ENCODE results near the gene PPP2R2B.
A peak's percentile ranks its signal among the peaks of the same experiment; 100 is the strongest.

The PPP2R2B gene

DNA sequence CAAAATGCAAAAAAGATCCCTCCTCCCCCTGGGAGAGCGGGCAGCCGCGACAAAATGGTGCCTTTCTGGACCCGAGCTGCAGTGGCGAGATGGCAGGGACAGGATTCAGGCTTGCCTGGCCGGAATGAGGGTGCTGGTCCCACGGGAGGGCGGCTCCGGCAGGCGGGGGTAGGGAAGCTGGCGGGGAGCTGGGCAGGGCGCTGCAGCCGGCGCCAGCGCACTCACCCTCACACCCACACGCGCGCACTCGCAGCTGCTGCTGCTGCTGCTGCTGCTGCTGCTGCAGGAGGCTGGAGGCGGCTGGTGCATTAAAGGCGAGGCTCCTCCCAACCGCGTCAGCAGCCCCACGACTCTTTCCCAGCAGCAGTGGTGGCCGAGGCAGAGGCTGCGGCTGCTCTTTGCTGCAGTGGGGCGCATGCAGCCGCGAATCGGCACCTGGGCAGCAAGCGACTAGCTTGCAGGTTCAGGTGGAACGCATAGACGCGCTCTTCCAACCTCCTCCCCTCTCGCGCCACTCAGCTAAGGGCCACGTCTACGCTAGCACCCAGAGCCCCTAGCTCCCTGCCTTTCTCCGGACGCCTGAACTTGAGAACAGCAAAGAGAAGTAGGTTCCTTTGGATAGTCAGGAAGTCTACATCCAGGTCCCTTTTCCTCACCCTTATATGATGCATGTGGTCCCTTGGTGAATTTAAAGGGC lies at the start of gene PPP2R2B:
Gene PPP2R2B, minus strand, starts transcription at position 282 of the 697 bp plus-strand sequence.
- no peaks in the 10 kb centered on the region for H3K9me3 ChIP-seq (ENCODE audit: low read length)
- no peaks in the 10 kb centered on the region for H3K36me3 ChIP-seq (ENCODE audit: insufficient read depth, low read length)
- no peaks in the 10 kb centered on the region for H3K4me1 ChIP-seq (ENCODE audit: insufficient read depth, low read length)
- peak within 1 kb of the TSS; percentile 47 to 48 for H3K4me3 ChIP-seq (ENCODE audit: low read depth in 1 of 2, low read length in 2 of 2)
- H3K9ac ChIP-seq (ENCODE audit: low read length), result no peak within 1 kb of the TSS
- H3K27ac ChIP-seq (ENCODE audit: low read depth, low read length), result no peak within 1 kb of the TSS
- peaks cover 0 to 11% of the 10 kb centered on the region in 2 donors for H3K27me3 ChIP-seq (ENCODE audit: control insufficient read depth in 1 of 2, insufficient read depth in 2 of 2, low read length in 2 of 2)

DNA sequence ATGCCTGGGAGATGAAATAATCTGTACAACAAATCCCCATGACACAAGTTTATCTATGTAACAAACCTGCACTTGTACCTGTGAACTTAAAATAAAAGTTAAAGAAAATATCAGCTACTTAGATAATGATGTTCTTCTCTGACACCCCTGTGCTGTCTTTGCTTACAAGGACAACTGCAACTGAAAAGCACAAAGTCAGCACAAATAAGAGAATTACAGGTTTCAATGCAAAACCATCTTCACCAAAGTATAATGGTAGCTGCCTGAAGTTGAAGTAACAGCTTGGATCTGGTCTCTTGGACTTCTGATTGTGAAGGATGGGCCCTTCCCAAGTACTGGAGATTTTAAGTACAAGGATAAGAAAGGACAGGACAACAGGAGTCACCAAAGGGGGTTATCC lies 45.6 kb upstream of the PPP2R2B start:
- H3K9me3 ChIP-seq (ENCODE audit: low read length), result no peaks in the 10 kb centered on the region
- H3K4me3 ChIP-seq (ENCODE audit: low read depth in 1 of 2, low read length in 2 of 2), result no peak overlapping the region
- H3K36me3 ChIP-seq (ENCODE audit: insufficient read depth, low read length), result no peaks in the 10 kb centered on the region
- no peaks in the 10 kb centered on the region for H3K27me3 ChIP-seq (ENCODE audit: control insufficient read depth in 1 of 2, insufficient read depth in 2 of 2, low read length in 2 of 2)
- no peak overlapping the region for H3K9ac ChIP-seq (ENCODE audit: low read length)
- no peak overlapping the region for H3K27ac ChIP-seq (ENCODE audit: low read depth, low read length)
- H3K4me1 ChIP-seq (ENCODE audit: insufficient read depth, low read length), result no peaks in the 10 kb centered on the region

DNA sequence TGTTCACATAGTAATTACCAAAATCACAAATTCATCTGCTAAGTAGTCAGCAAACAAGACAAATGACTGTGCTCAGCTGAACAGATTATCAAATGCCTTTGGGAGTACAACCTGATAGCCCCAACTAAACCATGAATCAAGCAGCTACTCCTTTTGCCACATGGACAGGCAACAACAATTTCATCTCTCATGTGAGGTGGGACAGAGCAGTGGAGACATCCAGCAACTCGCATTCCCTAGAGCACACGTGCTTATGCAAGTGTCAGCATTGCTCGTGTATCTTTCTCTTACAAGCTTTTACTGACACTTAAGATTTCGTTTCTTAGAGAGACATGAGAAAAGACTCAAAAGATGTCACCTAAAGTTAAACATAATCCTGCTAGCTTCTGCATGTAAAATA lies 42.7 kb upstream of the PPP2R2B start:
- no peaks in the 10 kb centered on the region for H3K27me3 ChIP-seq (ENCODE audit: control insufficient read depth in 1 of 2, insufficient read depth in 2 of 2, low read length in 2 of 2)
- H3K27ac ChIP-seq (ENCODE audit: low read depth, low read length), result no peak overlapping the region
- H3K36me3 ChIP-seq (ENCODE audit: insufficient read depth, low read length), result no peaks in the 10 kb centered on the region
- H3K4me3 ChIP-seq (ENCODE audit: low read depth in 1 of 2, low read length in 2 of 2), result no peak overlapping the region
- no peaks in the 10 kb centered on the region for H3K9me3 ChIP-seq (ENCODE audit: low read length)
- H3K4me1 ChIP-seq (ENCODE audit: insufficient read depth, low read length), result no peaks in the 10 kb centered on the region
- no peak overlapping the region for H3K9ac ChIP-seq (ENCODE audit: low read length)

DNA sequence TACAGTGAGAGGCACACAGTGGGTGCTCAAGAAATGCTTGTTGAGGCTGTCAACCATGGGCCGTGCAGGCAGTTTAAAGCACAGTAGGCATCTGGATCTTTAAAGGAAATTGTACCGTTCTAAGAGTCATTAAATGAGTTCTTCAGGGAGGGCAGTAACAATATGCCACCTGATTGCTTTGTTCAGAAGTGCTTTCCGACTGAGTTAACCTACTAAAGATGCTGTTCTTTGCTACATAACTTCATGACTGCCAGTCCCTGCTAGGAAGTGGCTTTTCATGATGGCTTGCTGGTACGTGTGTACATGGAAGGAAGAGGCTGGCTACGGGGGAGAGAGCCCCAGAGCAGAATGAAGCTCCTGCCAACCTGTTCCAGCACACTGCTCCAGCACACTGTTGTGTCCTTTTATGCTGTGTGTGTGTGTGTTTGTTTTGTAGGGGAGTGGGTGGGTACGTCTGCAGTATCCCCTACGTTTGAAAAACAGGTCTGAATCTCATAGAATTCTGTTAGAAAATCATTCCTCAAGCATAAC lies 41.9 kb upstream of the PPP2R2B start:
- no peaks in the 10 kb centered on the region for H3K9me3 ChIP-seq (ENCODE audit: low read length)
- H3K27ac ChIP-seq (ENCODE audit: low read depth, low read length), result no peak overlapping the region
- H3K27me3 ChIP-seq (ENCODE audit: control insufficient read depth in 1 of 2, insufficient read depth in 2 of 2, low read length in 2 of 2), result no peaks in the 10 kb centered on the region
- H3K4me3 ChIP-seq (ENCODE audit: low read depth in 1 of 2, low read length in 2 of 2), result no peak overlapping the region
- no peak overlapping the region for H3K9ac ChIP-seq (ENCODE audit: low read length)
- no peaks in the 10 kb centered on the region for H3K36me3 ChIP-seq (ENCODE audit: insufficient read depth, low read length)
- H3K4me1 ChIP-seq (ENCODE audit: insufficient read depth, low read length), result no peaks in the 10 kb centered on the region

DNA sequence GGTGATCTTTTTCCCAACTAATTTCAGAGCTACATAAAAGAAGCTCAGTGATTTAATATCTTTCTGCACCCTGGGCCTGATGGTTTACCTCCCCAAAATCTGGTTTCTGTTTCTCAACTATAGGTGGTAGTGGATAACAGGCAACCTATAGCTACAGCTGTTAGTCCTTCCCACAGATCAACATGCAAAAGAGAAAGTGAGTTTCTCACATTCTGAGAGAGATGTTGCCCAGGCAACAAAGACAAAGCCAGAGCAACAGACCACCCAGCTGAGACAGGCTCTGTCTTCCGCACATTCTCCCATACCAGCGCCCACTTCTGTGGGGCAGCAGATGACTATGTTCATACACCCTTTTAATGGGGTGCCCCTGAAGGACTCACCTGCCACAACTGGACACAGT lies 40.7 kb upstream of the PPP2R2B start:
- H3K4me3 ChIP-seq (ENCODE audit: low read depth in 1 of 2, low read length in 2 of 2), result no peak overlapping the region
- H3K27me3 ChIP-seq (ENCODE audit: control insufficient read depth in 1 of 2, insufficient read depth in 2 of 2, low read length in 2 of 2), result no peaks in the 10 kb centered on the region
- no peaks in the 10 kb centered on the region for H3K4me1 ChIP-seq (ENCODE audit: insufficient read depth, low read length)
- no peak overlapping the region for H3K9ac ChIP-seq (ENCODE audit: low read length)
- no peak overlapping the region for H3K27ac ChIP-seq (ENCODE audit: low read depth, low read length)
- no peaks in the 10 kb centered on the region for H3K36me3 ChIP-seq (ENCODE audit: insufficient read depth, low read length)
- H3K9me3 ChIP-seq (ENCODE audit: low read length), result no peaks in the 10 kb centered on the region

DNA sequence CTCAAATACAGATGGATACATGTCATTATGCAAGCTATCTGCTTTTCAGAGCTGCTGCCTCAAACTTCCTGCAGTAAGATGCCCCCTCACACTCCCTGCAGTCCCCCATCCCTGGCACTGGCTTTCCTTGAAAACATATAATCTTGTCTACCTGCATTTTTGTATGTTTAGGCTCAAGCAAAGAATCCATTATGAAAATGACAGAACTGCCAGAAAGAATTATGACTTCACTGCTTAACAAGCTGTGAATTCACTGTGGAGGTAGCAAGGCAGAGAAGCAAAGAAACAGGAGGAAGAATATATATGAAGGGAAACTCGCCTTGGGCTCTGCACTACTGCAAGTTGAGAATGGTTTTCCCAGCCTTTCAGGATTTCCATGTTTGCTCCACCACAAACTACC lies 39.4 kb upstream of the PPP2R2B start:
- H3K4me1 ChIP-seq (ENCODE audit: insufficient read depth, low read length), result no peaks in the 10 kb centered on the region
- H3K27ac ChIP-seq (ENCODE audit: low read depth, low read length), result no peak overlapping the region
- no peak overlapping the region for H3K4me3 ChIP-seq (ENCODE audit: low read depth in 1 of 2, low read length in 2 of 2)
- H3K36me3 ChIP-seq (ENCODE audit: insufficient read depth, low read length), result no peaks in the 10 kb centered on the region
- H3K9me3 ChIP-seq (ENCODE audit: low read length), result no peaks in the 10 kb centered on the region
- H3K9ac ChIP-seq (ENCODE audit: low read length), result no peak overlapping the region
- no peaks in the 10 kb centered on the region for H3K27me3 ChIP-seq (ENCODE audit: control insufficient read depth in 1 of 2, insufficient read depth in 2 of 2, low read length in 2 of 2)

DNA sequence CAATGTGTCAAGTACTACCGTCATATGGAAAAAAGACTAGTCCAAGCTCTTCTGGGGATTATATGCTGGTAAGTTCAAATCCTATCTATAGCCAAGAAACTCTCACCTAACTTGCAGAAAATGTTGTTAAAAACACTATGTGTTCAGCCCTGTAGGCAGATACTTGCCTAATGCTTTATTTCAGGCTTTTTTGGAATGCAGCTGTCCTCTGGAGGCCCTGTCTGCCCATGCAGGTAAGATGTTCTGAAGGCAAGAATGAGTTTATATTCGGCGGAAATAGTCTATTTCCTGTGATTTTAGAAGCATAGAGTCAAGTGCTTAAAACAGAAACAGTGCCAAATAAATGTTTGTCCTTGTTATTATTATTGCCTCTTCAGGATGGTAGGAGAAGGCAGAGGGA lies 34.3 kb upstream of the PPP2R2B start:
- no peaks in the 10 kb centered on the region for H3K27me3 ChIP-seq (ENCODE audit: control insufficient read depth in 1 of 2, insufficient read depth in 2 of 2, low read length in 2 of 2)
- no peaks in the 10 kb centered on the region for H3K9me3 ChIP-seq (ENCODE audit: low read length)

DNA sequence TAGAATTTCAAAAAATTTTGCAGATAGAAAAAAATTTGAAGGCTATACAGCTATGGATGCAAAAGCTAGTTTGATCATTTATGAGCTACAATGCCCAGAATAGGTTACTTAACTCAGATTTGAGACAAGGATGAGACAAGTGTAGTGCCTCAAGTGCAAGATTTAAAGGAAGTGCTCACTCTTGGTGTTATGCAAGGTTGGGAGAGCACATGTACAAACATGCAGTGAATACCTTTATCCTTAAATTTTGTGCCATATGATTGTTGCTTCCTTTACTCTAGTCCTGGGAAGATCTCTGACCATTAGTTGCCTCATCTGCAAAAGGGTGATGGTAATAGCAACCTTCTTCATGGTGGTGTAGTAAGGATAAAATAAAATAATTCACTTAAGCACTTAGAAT lies 31.7 kb upstream of the PPP2R2B start:
- Histone ChIP-seq H3K4me3 (ENCODE audit: low read depth in 1 of 2, low read length in 2 of 2) (no peak overlapping the region), H3K27me3 (ENCODE audit: control insufficient read depth in 1 of 2, insufficient read depth in 2 of 2, low read length in 2 of 2) (no peaks in the 10 kb centered on the region), H3K9me3 (ENCODE audit: low read length) (no peaks in the 10 kb centered on the region), H3K27ac (ENCODE audit: low read depth, low read length) (no peak overlapping the region), H3K36me3 (ENCODE audit: insufficient read depth, low read length) (no peaks in the 10 kb centered on the region), H3K4me1 (ENCODE audit: insufficient read depth, low read length) (no peaks in the 10 kb centered on the region), H3K9ac (ENCODE audit: low read length) (no peak overlapping the region)

More for the DNA sequence above, 34.3 kb upstream of the PPP2R2B start:
- no peaks in the 10 kb centered on the region for H3K4me1 ChIP-seq (ENCODE audit: insufficient read depth, low read length)
- H3K27ac ChIP-seq (ENCODE audit: low read depth, low read length), result no peak overlapping the region
- no peaks in the 10 kb centered on the region for H3K36me3 ChIP-seq (ENCODE audit: insufficient read depth, low read length)
- no peak overlapping the region for H3K4me3 ChIP-seq (ENCODE audit: low read depth in 1 of 2, low read length in 2 of 2)
- no peak overlapping the region for H3K9ac ChIP-seq (ENCODE audit: low read length)

DNA sequence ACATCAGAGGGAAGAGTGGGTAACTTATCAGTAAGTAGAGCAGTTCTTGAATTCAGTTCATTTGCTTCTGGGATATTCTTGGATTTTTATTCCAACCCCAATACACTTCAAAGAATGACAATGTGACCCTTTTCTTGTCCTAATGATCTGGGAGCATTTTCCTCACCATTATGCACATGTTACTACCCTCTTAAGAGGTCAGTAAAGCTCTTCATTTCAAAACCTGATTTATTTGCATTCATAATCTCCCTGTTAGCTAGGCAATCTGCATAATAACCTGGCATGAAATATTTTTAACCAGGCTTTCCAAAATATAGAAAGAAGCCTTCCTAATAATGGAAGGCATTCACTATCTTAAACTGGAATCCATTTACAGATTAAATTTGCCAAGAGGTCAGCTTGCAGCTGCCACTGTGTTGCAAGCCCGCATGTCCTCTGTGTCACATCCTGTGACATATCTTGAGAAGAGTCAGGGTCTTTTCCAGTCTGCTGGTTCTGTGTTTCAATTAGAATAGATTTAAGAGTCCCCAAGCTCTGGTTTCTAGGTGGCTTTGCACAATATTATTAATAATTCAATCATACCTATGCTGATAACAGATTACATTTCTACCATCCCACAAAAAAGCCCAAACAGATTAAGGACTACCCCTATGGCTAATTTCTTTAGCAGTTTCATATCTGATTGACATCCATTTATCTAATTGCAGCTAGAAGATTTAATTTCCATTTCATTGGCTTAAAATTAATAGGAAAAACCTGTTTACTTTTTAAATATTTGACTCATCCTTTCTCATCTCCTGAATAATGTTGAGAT lies 30.9 kb upstream of the PPP2R2B start:
- Histone ChIP-seq H3K4me3 (ENCODE audit: low read depth in 1 of 2, low read length in 2 of 2) (no peak overlapping the region), H3K27me3 (ENCODE audit: control insufficient read depth in 1 of 2, insufficient read depth in 2 of 2, low read length in 2 of 2) (no peaks in the 10 kb centered on the region), H3K27ac (ENCODE audit: low read depth, low read length) (no peak overlapping the region), H3K36me3 (ENCODE audit: insufficient read depth, low read length) (no peaks in the 10 kb centered on the region), H3K9ac (ENCODE audit: low read length) (no peak overlapping the region), H3K4me1 (ENCODE audit: insufficient read depth, low read length) (no peaks in the 10 kb centered on the region), H3K9me3 (ENCODE audit: low read length) (no peaks in the 10 kb centered on the region)

DNA sequence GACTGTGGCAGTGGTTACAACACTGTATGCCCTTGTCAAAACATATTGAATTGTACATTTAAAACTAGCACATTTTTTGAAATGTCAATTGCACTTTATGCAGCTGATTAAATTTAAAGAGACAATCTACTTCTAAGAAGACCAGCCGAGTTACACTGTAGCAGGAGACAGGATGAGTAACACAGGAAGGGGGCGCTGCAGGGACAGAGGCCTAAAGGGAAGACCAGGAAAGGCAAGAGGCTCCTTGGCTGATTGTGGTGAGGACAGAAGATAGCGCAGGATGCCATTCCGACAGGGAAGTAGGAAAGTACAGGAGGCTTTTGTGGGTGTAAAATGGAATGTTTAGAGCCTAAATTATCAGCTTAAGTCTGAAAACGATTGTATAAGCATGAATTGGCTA lies 28.2 kb upstream of the PPP2R2B start:
- Histone ChIP-seq H3K4me1 (ENCODE audit: insufficient read depth, low read length) (no peaks in the 10 kb centered on the region), H3K9me3 (ENCODE audit: low read length) (no peaks in the 10 kb centered on the region), H3K27me3 (ENCODE audit: control insufficient read depth in 1 of 2, insufficient read depth in 2 of 2, low read length in 2 of 2) (no peaks in the 10 kb centered on the region), H3K36me3 (ENCODE audit: insufficient read depth, low read length) (no peaks in the 10 kb centered on the region), H3K9ac (ENCODE audit: low read length) (no peak overlapping the region), H3K4me3 (ENCODE audit: low read depth in 1 of 2, low read length in 2 of 2) (no peak overlapping the region), H3K27ac (ENCODE audit: low read depth, low read length) (no peak overlapping the region)

DNA sequence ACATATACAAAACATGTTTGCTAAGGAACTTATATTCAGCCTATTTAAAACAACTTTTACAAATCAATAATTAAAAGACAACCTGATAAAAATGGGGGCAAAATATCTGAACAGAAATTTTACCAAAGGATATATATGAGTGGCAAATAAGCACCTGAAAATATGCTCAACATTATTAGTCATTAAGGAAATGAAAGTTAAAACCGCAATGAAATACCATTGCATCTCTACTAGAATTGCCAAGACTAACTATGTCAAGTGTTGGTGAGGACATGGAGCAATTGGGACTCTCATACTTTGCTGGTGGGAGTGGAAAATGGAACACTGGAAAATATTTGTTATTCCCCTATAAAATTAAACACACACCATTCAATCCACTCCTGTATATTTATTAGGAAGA lies 26.3 kb upstream of the PPP2R2B start:
- Histone ChIP-seq H3K27ac (ENCODE audit: low read depth, low read length) (no peak overlapping the region), H3K4me1 (ENCODE audit: insufficient read depth, low read length) (no peaks in the 10 kb centered on the region), H3K4me3 (ENCODE audit: low read depth in 1 of 2, low read length in 2 of 2) (no peak overlapping the region), H3K36me3 (ENCODE audit: insufficient read depth, low read length) (no peaks in the 10 kb centered on the region), H3K9me3 (ENCODE audit: low read length) (no peaks in the 10 kb centered on the region), H3K9ac (ENCODE audit: low read length) (no peak overlapping the region), H3K27me3 (ENCODE audit: control insufficient read depth in 1 of 2, insufficient read depth in 2 of 2, low read length in 2 of 2) (no peaks in the 10 kb centered on the region)

Measured in muscle layer of colon (tissue), 2 donors.